IMR-90 (cell line): Measurements from ENCODE around the gene ZMIZ1. TPM values are rescaled to one million over a fixed set of nuclear protein-coding genes. Genes with fewer than 3 reads are reported as not detected.

Experiments used
- ATAC-seq: fragments of 200-7000 bp; cut with Tn5 transposase; 2 replicates; pipeline ENCODE4 v1.9.1; 2020; ENCODE audit warnings: low read depth, mild to moderate bottlenecking, moderate library complexity
- BruUV-seq: library from RNA; stranded (reverse); fragments of 400-500 nt; replicated peaks from 2 replicates; lab custom pipeline; 2021; lab: Mats Ljungman, UMichigan
- CTCF ChIA-PET: fragments of 300-600 bp; formaldehyde crosslinking; extraction: SDS; loops from one replicate; lab custom pipeline; 2021; ENCODE audit warnings: antibody characterized with exemption; lab: Yijun Ruan, JAX
- POLR2A ChIA-PET: fragments of 300-600 bp; sonication (Branson Sonifier 250); formaldehyde crosslinking; loops from one replicate; lab custom pipeline; 2022; ENCODE audit warnings: antibody characterized with exemption; ENCODE audit not compliant: unreplicated experiment; lab: Charles Lee
- DNase-seq: peaks from one replicate; pipeline ENCODE4 v3.0.0; 2013
- H2AFZ ChIP-seq: replicated peaks from 2 replicates; pipeline ENCODE3; 2013; ENCODE audit warnings: low read length, mild to moderate bottlenecking; ENCODE audit not compliant: poor library complexity
- H2AK5ac ChIP-seq: 2 replicates; pipeline ENCODE4 v1.6.1; 2013; ENCODE audit warnings: low read depth, low read length, inconsistent platforms
- H2AK9ac ChIP-seq: replicated peaks from 2 replicates; pipeline ENCODE3; 2013; ENCODE audit warnings: mild to moderate bottlenecking, low read depth, low read length, moderate library complexity; ENCODE audit not compliant: poor library complexity
- H2BK120ac ChIP-seq: 2 replicates; pipeline ENCODE4 v1.6.1; 2013; ENCODE audit warnings: low read depth, low read length, inconsistent platforms
- H2BK15ac ChIP-seq: 3 replicates; pipeline ENCODE4 v1.6.1; 2013; ENCODE audit warnings: low read depth, low read length, inconsistent platforms
- H2BK20ac ChIP-seq: 2 replicates; pipeline ENCODE4 v1.6.1; 2013; ENCODE audit warnings: low read depth, mild to moderate bottlenecking, inconsistent platforms, low read length, moderate library complexity
- H2BK5ac ChIP-seq: 2 replicates; pipeline ENCODE4 v1.6.1; 2013; ENCODE audit warnings: mild to moderate bottlenecking, low read depth, low read length, inconsistent platforms; ENCODE audit not compliant: poor library complexity, severe bottlenecking
- H3K14ac ChIP-seq: replicated peaks from 2 replicates; pipeline ENCODE4 v1.6.1; 2013; ENCODE audit warnings: low read depth, low read length, inconsistent platforms
- H3K18ac ChIP-seq: 2 replicates; pipeline ENCODE4 v1.6.1; 2013; ENCODE audit warnings: low read depth, low read length, control low read depth
- H3K23ac ChIP-seq: 2 replicates; pipeline ENCODE4 v1.6.1; 2013; ENCODE audit warnings: low read depth, low read length, inconsistent platforms
- H3K27ac ChIP-seq: 2 replicates; pipeline ENCODE4 v1.5.1; 2013; ENCODE audit warnings: mild to moderate bottlenecking, control low read depth, low read length; ENCODE audit not compliant: insufficient read depth
- H3K27me3 ChIP-seq: 2 replicates; pipeline ENCODE4 v1.6.1; 2013; ENCODE audit warnings: low read length; ENCODE audit not compliant: control insufficient read depth, insufficient read depth
- H3K36me3 ChIP-seq: 2 replicates; pipeline ENCODE4 v1.6.1; 2013; ENCODE audit warnings: low read length, mixed read lengths; ENCODE audit not compliant: control insufficient read depth, insufficient read depth
- H3K4ac ChIP-seq: 2 replicates; pipeline ENCODE4 v1.6.1; 2013; ENCODE audit warnings: low read depth, low read length, inconsistent platforms
- H3K4me1 ChIP-seq: 2 replicates; pipeline ENCODE4 v1.6.1; 2013; ENCODE audit warnings: low read length, mixed read lengths; ENCODE audit not compliant: control insufficient read depth, insufficient read depth
- H3K4me2 ChIP-seq: 2 replicates; pipeline ENCODE4 v1.6.1; 2013; ENCODE audit warnings: low read depth, mild to moderate bottlenecking, control low read depth, low read length, moderate library complexity
- H3K4me3 ChIP-seq: 2 replicates; pipeline ENCODE4 v1.5.1; 2013; ENCODE audit warnings: low read depth, mild to moderate bottlenecking, control low read depth, low read length, moderate library complexity; ENCODE audit not compliant: insufficient read depth
- H3K56ac ChIP-seq: 2 replicates; pipeline ENCODE4 v1.6.1; 2013; ENCODE audit warnings: low read length, inconsistent platforms; ENCODE audit not compliant: insufficient read depth; ENCODE audit errors: extremely low read depth
- H3K79me1 ChIP-seq, 2 experiments: 2 replicates each; pipeline ENCODE4 v1.6.1; 2013; ENCODE audit warnings: low read length in 2 of 2, inconsistent platforms in 1 of 2, low read depth in 1 of 2
- H3K9ac ChIP-seq: 2 replicates; pipeline ENCODE4 v1.6.1; 2013; ENCODE audit warnings: low read depth, low read length, control low read depth
- H3K9me1 ChIP-seq: 2 replicates; pipeline ENCODE4 v1.6.1; 2013; ENCODE audit warnings: low read length, inconsistent platforms; ENCODE audit not compliant: insufficient read depth
- H3K9me3 ChIP-seq: 2 replicates; pipeline ENCODE4 v1.6.1; 2013; ENCODE audit warnings: low read length; ENCODE audit not compliant: control insufficient read depth, insufficient read depth
- H4K20me1 ChIP-seq: 2 replicates; pipeline ENCODE4 v1.6.1; 2013; ENCODE audit warnings: low read length, inconsistent platforms; ENCODE audit not compliant: insufficient read depth
- H4K5ac ChIP-seq: 2 replicates; pipeline ENCODE4 v1.6.1; 2013; ENCODE audit warnings: mild to moderate bottlenecking, low read depth, low read length, control low read depth
- H4K8ac ChIP-seq, 2 experiments: 2 replicates each; pipeline ENCODE4 v1.6.1; 2013; ENCODE audit warnings: low read depth in 2 of 2, low read length in 2 of 2, control low read depth in 1 of 2, inconsistent platforms in 1 of 2
- H4K91ac ChIP-seq: 2 replicates; pipeline ENCODE4 v1.6.1; 2013; ENCODE audit warnings: low read depth, low read length, inconsistent platforms; ENCODE audit not compliant: insufficient read depth
- CHD1 ChIP-seq: IDR thresholded peaks from 2 replicates; pipeline ENCODE4 v1.6.1; 2012; ENCODE audit warnings: low read depth, low read length, improper control_type of control experiment
- FOS ChIP-seq: fragments of 150-350 bp; IDR thresholded peaks from 2 replicates; pipeline ENCODE4 v1.6.1; 2016; ENCODE audit warnings: low read depth, low read length
- MAZ ChIP-seq: IDR thresholded peaks from 2 replicates; pipeline ENCODE4 v1.6.1; 2012; ENCODE audit warnings: low read depth, mild to moderate bottlenecking, low read length, improper control_type of control experiment, moderate library complexity, borderline replicate concordance
- NFE2L2 ChIP-seq: fragments of 150-350 bp; IDR thresholded peaks from 2 replicates; pipeline ENCODE4 v1.6.1; 2016; ENCODE audit warnings: low read depth, mild to moderate bottlenecking, low read length
- USF2 ChIP-seq: fragments of 150-350 bp; IDR thresholded peaks from 2 replicates; pipeline ENCODE4 v1.6.1; 2017; ENCODE audit warnings: mild to moderate bottlenecking, antibody characterized with exemption, low read length, low read depth
- WGBS, 2 experiments: methylation state at CpG; one replicate each; pipeline versions ENCODE4 v1.1.5 to v1.1.7; 2013; ENCODE audit warnings: missing lambda C conversion rate in 2 of 2; ENCODE audit not compliant: insufficient read length in 1 of 2; ENCODE audit errors: extremely low coverage in 2 of 2; 5-methylcytosine and 5-hydroxymethylcytosine counted together
- dilution Hi-C: fragments of 300-500 bp; cut with HindIII; formaldehyde crosslinking; loops from one replicate; pipeline ENCODE4 v1.14.3; 2018; ENCODE audit warnings: low sequenced_read_pairs; ENCODE audit not compliant: unreplicated experiment
- in situ Hi-C: fragments of 300-500 bp; cut with MboI; formaldehyde crosslinking; loops from 3 replicates; pipeline ENCODE4 v1.14.3; 2019; ENCODE audit warnings: low sequenced_read_pairs, inconsistent platforms, mixed read lengths
- intact Hi-C: fragments of 100-400 bp; cut with micrococcal nuclease; formaldehyde crosslinking; loops from 2 replicates; pipeline ENCODE4 v1.10.0; 2022
- polyA plus RNA-seq, 3 experiments: library from polyadenylated mRNA; depleted of rRNA; stranded (reverse); fragments of >200 nt; gene quantifications; 2 replicates each; pipeline ENCODE4 v1.2.3, GENCODE V29; 2012; ENCODE audit warnings: low replicate concordance in 1 of 3
- total RNA-seq: library from RNA; depleted of rRNA; stranded (reverse); fragments of >200 nt; gene quantifications from 2 replicates; pipeline ENCODE4 v1.2.3, GENCODE V29; 2012

Gene ZMIZ1
- total and polyA plus RNA-seq, 2 of the 4 experiments (the other 2 are of a cell fraction): 6.6 to 48.7 TPM

GRCh38 chr10:79123547-79123963 lies 54.8 kb downstream of the ZMIZ1 start:
- Histone ChIP-seq H2AFZ (no peak overlapping the region), H2AK9ac (no peak overlapping the region), H3K27me3 (no peaks in the 10 kb centered on the region), H2BK15ac (no peak overlapping the region), H3K9me1 (peaks cover 10% of the 10 kb centered on the region), H3K9ac (no peak overlapping the region), H4K20me1 (peaks cover 81% of the 10 kb centered on the region), H4K8ac (no peak overlapping the region), H2BK5ac (peak overlapping the region; percentile 17), H3K36me3 (peaks cover 82% of the 10 kb centered on the region), H3K14ac (no peak overlapping the region), H2BK20ac (no peak overlapping the region), H4K5ac (no peak overlapping the region), H2BK120ac (no peak overlapping the region), H3K18ac (no peak overlapping the region), H3K4me1 (peaks cover 16% of the 10 kb centered on the region), H2AK5ac (no peak overlapping the region), H3K4ac (no peak overlapping the region), H3K4me2 (no peak overlapping the region), H3K79me1 (peaks cover 52 to 99% of the 10 kb centered on the region in 2 experiments), H3K9me3 (no peaks in the 10 kb centered on the region), H4K91ac (no peak overlapping the region), H3K56ac (no peak overlapping the region), H3K27ac (peak overlapping the region; percentile 34; the same call in 1 of the 2 replicates), H3K4me3 (no peak overlapping the region), H3K23ac (no peak overlapping the region)
- 75% methylated on average over 4 of the region's 8 CpGs; no CpG with 5 or more reads in 1 of the 2 experiments for WGBS, 2 experiments
- ChIA-PET POLR2A (no interaction called here), CTCF (interaction anchor here (0.5 kb wide), 1 partner anchor 45 kb away, joined by 3 read pairs; no protein-coding TSS in a partner anchor)
- no peak for TF ChIP-seq USF2
- TF ChIP-seq CHD1: no peak
- TF ChIP-seq NFE2L2: no peak
- TF ChIP-seq FOS: no peak
- TF ChIP-seq MAZ: no peak
- DNase-seq (no peak), ATAC-seq (no peak)
- in situ Hi-C loops (no loop called here), intact Hi-C loops (no loop called here), dilution Hi-C loops (no loop called here)
- BruUV-seq: no TSS peak
